Spleen (tissue), 7 donors: Measurements from ENCODE around the gene ZNF547.

Experiments used
- CTCF ChIP-seq, 11 experiments: fragments of 200-600 bp in 7 of 11; fragments of 450-650 bp in 4 of 11; sonication (generic) in 4 of 11; IDR thresholded peaks in 8 of 11; conservative IDR thresholded peaks in 3 of 11; 1 replicate in 7 of 11; 2 replicates in 4 of 11; pipeline versions ENCODE4 v1.4.0 to v1.8.0; 2016 to 2021; ENCODE audit warnings: antibody characterized with exemption in 11 of 11, inconsistent platforms in 4 of 11, mild to moderate bottlenecking in 1 of 11
- POLR2A ChIP-seq, 3 donors: fragments of 450-650 bp; IDR thresholded peaks; one replicate each; pipeline ENCODE4 v1.5.1; 2017; ENCODE audit warnings: antibody characterized with exemption in 3 of 3, mild to moderate bottlenecking in 1 of 3
- POLR2AphosphoS5 ChIP-seq, 3 donors: sonication (generic); formaldehyde crosslinking; IDR thresholded peaks; one replicate each; pipeline ENCODE4 v1.5.1; 2017; ENCODE audit warnings: antibody characterized with exemption in 3 of 3
- donor health status: DM: no; HTN: no; CAD: no; lungs with moderate emphysema.
- donor health status: DM: no; HTN: no; CAD: no.
- donor health status: DM: no; HTN: no; CAD: no.

GRCh38 chr19:57327993-57328392, 35.4 kb upstream of the ZNF547 start:
- TF ChIP-seq CTCF (IDR thresholded peaks at IDR 0.05 in 8 of 11, conservative IDR thresholded peaks at IDR 0.05 in 3 of 11) (no peak), POLR2A (IDR thresholded peaks at IDR 0.05) (no peak), POLR2AphosphoS5 (IDR thresholded peaks at IDR 0.05) (no peak)
